Superior temporal gyrus (tissue), 1 donor: ENCODE results near the gene CYBC1.
A peak's percentile ranks its signal among the peaks of the same experiment; 100 is the strongest.
"Not testable (repeated sequence)": the region's sequence is repeated elsewhere in the genome, so short reads cannot be mapped to it uniquely, and the experiment has no call there.

Source experiments
- DNase-seq: peaks from one replicate; pipeline ENCODE4 v3.0.0-alpha.2; 2016; ENCODE audit errors: extremely low spot score

The CYBC1 gene

GRCh38 chr17:82435103-82435502, 15.4 kb downstream of the CYBC1 start:
- no peak for DNase-seq

- DNase-seq, result no peak
Observed at GRCh38 chr17:82434216-82434565, 16.4 kb downstream of the CYBC1 start.

GRCh38 chr17:82433560-82434215, 16.9 kb downstream of the CYBC1 start:
- DNase-seq, result no peak

GRCh38 chr17:82432017-82432416, 18.5 kb downstream of the CYBC1 start:
- no peak for DNase-seq

- no peak for DNase-seq
Observed at GRCh38 chr17:82429824-82430223, 20.7 kb downstream of the CYBC1 start.

- no peak for DNase-seq
Observed at GRCh38 chr17:82428546-82428945, 22.0 kb downstream of the CYBC1 start.

- no peak for DNase-seq
Observed at GRCh38 chr17:82424863-82425159, 25.7 kb downstream of the CYBC1 start.

- peak; percentile 50 for DNase-seq
Observed at GRCh38 chr17:82424001-82424862, 26.3 kb downstream of the CYBC1 start.

GRCh38 chr17:82419540-82419939, 31.0 kb downstream of the CYBC1 start:
- no peak for DNase-seq

- DNase-seq, result peak; percentile 84
Observed at GRCh38 chr17:82418001-82418986, 32.3 kb downstream of the CYBC1 start, which contains the start of the genes HEXD and OGFOD3. Gene HEXD (plus strand): TSS chr17:82418347. CDS start chr17:82419800, 1,453 bp downstream. Gene OGFOD3 (minus strand): TSS chr17:82418586. CDS start chr17:82418485, 101 bp downstream.

GRCh38 chr17:82416771-82417170, 33.8 kb downstream of the CYBC1 start:
- no peak for DNase-seq

GRCh38 chr17:82416264-82416663, 34.3 kb downstream of the CYBC1 start:
- DNase-seq, result no peak

GRCh38 chr17:82415786-82416185, 34.8 kb downstream of the CYBC1 start:
- no peak for DNase-seq

GRCh38 chr17:82415336-82415735, 35.2 kb downstream of the CYBC1 start:
- no peak for DNase-seq

- peak; percentile 81 for DNase-seq
Observed at GRCh38 chr17:82414548-82415281, 35.8 kb downstream of the CYBC1 start.

- no peak for DNase-seq
Observed at GRCh38 chr17:82412535-82413520, 37.7 kb downstream of the CYBC1 start.

- DNase-seq, result not testable (repeated sequence)
Observed at GRCh38 chr17:82412081-82412480, 38.5 kb downstream of the CYBC1 start.

- DNase-seq, result no peak
Observed at GRCh38 chr17:82411396-82412053, 39.0 kb downstream of the CYBC1 start.

- no peak for DNase-seq
Observed at GRCh38 chr17:82410014-82410716, 40.4 kb downstream of the CYBC1 start.
